ENCODE data around the gene ZBTB11. TPM values are rescaled to one million over a fixed set of nuclear protein-coding genes. Genes with fewer than 3 reads are reported as not detected.
"Not testable (repeated sequence)": the region's sequence is repeated elsewhere in the genome, so short reads cannot be mapped to it uniquely, and the experiment has no call there.

ZBTB11 gene, protein sequence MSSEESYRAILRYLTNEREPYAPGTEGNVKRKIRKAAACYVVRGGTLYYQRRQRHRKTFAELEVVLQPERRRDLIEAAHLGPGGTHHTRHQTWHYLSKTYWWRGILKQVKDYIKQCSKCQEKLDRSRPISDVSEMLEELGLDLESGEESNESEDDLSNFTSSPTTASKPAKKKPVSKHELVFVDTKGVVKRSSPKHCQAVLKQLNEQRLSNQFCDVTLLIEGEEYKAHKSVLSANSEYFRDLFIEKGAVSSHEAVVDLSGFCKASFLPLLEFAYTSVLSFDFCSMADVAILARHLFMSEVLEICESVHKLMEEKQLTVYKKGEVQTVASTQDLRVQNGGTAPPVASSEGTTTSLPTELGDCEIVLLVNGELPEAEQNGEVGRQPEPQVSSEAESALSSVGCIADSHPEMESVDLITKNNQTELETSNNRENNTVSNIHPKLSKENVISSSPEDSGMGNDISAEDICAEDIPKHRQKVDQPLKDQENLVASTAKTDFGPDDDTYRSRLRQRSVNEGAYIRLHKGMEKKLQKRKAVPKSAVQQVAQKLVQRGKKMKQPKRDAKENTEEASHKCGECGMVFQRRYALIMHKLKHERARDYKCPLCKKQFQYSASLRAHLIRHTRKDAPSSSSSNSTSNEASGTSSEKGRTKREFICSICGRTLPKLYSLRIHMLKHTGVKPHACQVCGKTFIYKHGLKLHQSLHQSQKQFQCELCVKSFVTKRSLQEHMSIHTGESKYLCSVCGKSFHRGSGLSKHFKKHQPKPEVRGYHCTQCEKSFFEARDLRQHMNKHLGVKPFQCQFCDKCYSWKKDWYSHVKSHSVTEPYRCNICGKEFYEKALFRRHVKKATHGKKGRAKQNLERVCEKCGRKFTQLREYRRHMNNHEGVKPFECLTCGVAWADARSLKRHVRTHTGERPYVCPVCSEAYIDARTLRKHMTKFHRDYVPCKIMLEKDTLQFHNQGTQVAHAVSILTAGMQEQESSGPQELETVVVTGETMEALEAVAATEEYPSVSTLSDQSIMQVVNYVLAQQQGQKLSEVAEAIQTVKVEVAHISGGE
- 13.8 TPM for polyA plus RNA-seq

DNA sequence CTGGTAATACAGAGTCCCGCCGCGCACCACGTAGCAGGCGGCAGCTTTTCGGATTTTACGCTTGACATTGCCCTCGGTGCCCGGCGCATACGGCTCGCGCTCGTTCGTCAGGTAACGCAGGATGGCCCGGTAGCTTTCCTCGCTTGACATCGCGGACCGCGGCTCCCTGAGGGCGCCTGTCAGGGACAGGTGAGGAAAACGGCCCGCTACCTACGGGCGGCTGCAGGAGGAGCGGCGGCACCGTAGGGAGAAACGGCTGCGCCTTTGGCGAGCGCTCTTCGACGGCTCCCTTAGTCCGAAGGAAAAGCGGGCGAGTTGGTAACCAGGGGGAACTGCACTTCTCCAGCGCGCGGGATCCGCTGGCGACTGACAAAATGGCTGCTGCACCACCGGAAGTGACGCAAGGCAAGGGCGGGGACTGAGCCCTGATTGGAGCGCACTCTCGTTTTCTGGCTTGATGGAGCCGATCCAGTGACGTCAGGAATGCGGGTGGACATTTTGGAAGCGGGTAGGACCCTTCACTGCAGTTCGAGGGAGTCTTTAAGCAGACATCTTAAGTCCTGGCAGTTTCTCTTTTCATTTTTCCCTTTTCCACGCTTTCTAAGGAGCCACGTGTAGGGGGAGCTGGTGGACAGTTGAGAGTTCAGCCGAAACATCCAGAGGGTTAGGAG lies at the start of gene ZBTB11:
TSS of gene ZBTB11 (minus strand) at position 368 of the 671 bp plus-strand sequence. CDS start at position 150, 218 bp downstream.
- H3K36me3 Mint-ChIP-seq = peaks cover 4% of the 10 kb centered on the region
- H3K27ac Mint-ChIP-seq = peak within 1 kb of the TSS; percentile 95 to 100 (median 98)
- H3K4me3 Mint-ChIP-seq = peak within 1 kb of the TSS; percentile 94 to 99 (median 96)
- peaks cover 2% of the 10 kb centered on the region for H3K27me3 Mint-ChIP-seq
- peaks cover 24 to 35% (median 33%) of the 10 kb centered on the region in 3 donors for H3K4me1 Mint-ChIP-seq
- H3K9me3 Mint-ChIP-seq = no peaks in the 10 kb centered on the region

DNA sequence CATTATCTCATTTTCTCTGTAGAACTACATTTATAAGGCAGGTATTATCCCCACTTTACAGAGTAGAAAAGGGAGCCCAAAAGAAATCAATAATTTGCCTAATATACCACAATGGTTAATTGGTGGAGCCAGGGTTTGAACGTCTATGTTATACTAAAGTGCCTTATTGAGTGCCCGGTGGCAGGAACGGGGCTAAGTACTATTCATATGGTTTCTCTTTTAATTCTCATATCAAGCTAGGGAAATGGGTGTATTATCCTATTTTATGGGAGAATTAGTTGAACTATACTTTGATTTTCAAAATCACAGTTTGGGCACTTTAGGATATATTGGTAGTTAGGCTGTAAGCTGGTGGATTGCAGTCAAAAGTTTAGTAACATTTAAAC lies 49.0 kb upstream of the ZBTB11 start:
- H3K4me1 Mint-ChIP-seq = peaks cover 27 to 33% (median 28%) of the 10 kb centered on the region in 3 donors

DNA sequence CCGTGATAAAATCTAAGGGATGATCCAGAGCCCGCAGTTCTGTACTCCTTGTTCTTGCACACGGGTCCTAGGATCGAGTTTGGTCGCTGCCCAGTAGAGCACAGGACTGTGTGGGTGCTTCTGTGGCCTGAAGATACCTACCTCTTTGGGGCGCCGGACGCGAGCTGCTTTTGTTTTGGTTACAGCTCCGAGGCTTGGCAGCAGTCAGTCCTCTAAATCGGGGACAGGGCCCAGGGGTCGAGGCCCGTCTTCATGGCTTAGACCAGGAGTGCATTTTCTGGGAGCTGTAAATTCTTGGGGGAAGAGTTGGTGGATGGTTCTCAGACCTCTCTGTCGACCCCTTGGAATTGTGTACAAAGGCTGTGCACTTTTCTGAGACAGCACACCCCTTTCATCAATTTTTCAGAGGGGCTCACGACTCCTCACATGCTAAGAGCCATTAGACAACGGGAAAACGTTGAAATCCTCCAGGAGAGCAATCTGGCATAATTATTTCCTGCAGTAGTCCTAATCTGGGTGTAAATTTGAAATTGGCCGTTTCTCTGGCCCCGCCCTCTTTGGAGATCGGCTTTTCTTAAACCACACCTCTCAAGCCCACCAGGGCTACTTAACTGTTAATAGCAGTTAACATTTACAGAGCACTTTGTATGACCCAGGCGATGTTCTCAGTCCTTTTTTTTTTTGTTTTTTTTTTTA lies 48.4 kb upstream of the ZBTB11 start:
- Mint-ChIP-seq H3K27me3 (no peaks in the 10 kb centered on the region), H3K36me3 (no peaks in the 10 kb centered on the region), H3K9me3 (no peaks in the 10 kb centered on the region), H3K4me3 (peak overlapping the region; percentile 95 to 100 (median 98)), H3K27ac (peak overlapping the region; percentile 91 to 98 (median 98)), H3K4me1 (peaks cover 28 to 36% (median 31%) of the 10 kb centered on the region in 3 donors)

More for the DNA sequence above, 49.0 kb upstream of the ZBTB11 start:
- Mint-ChIP-seq H3K27me3 (no peaks in the 10 kb centered on the region), H3K36me3 (peaks cover 3% of the 10 kb centered on the region), H3K4me3 (peak overlapping the region; percentile 95 to 100 (median 98)), H3K27ac (peak overlapping the region; percentile 91 to 98 (median 98)), H3K9me3 (no peaks in the 10 kb centered on the region)

DNA sequence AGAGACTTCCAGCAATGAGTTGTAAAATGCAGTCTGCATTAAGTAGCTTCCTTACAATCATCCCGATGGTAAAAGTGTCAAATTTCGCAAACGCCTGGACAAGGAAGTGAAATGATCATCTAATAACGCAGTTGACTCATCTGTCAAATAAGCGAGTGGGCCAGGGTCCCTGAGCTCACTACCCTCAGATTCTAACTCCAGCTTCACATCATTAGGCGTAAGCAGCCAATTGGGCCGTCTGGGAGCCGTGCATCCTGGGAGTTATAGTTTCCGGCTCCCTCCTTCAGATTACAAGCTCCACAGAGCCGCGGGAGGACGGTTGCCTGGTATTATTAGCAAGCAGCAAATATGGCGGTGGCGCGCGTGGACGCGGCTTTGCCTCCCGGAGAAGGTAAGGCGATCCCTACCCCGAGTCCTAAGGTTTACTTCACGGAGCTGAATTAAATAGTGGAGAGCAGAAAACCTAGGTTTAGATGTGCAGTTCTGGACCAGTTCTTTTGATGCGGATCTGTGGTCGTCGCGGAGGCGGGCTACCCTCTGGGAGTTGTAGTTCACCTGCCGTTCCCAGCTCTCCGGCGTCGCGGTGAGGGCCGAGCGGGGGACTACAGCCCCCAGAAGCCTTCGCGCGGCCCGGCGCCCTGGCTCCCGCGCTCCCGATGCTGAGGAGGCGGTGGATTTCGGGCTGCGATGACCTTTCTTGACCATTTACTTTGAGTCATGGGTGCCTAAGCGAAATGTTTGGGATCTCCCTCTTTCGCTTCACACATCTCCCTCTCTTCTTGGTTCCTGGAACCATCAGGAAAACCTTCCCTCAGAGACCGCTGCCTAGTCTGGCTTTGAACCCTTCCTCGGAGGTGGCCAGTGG lies 47.6 kb upstream of the ZBTB11 start, which contains the start of gene CEP97:
TSS of gene CEP97 (plus strand) at position 286 of the 865 bp plus-strand sequence. CDS start at position 349, 63 bp downstream.
- no peaks in the 10 kb centered on the region for H3K36me3 Mint-ChIP-seq
- H3K4me3 Mint-ChIP-seq = peak within 1 kb of the TSS; percentile 95 to 100 (median 98)
- H3K4me1 Mint-ChIP-seq = peaks cover 28 to 36% (median 31%) of the 10 kb centered on the region in 3 donors
- no peaks in the 10 kb centered on the region for H3K27me3 Mint-ChIP-seq
- H3K27ac Mint-ChIP-seq = peak within 1 kb of the TSS; percentile 91 to 98 (median 98)
- no peaks in the 10 kb centered on the region for H3K9me3 Mint-ChIP-seq

DNA sequence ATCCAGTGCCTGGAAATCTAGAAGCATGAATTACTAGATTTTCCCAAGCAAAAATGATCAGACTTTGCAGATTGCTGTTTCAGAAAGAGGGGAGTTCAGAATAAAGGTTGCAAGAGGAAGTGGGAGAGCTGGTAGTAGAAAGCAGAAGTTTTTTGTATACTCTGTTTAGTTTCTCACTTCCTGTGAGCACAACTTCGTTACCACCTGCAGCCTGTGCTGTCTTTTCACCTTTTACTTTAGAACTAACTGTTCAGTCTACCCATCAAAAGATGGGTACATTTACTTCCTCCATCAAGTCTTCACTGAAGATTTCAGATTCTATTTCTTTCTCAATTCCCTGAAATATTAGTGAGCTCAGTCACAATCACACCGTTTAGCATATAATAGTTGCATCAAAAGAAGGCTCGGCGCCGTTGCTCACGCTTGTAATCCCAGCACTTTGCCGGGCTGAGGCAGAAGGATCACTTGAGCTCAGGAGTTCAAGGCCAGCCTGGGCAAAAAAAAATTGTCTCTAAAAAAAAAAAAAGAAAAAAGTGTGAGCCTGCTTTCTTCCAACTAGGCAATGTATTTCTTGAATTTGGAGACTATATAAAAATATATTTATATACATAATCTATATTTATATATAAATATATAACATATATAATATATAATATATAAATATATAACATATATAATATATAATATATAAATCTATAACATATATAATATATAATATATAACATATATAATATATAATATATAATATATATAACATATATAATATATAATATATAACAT lies 45.7 kb upstream of the ZBTB11 start:
- H3K4me3 Mint-ChIP-seq = peak overlapping the region; percentile 34 to 91 (median 72)
- H3K9me3 Mint-ChIP-seq = no peaks in the 10 kb centered on the region
- peak overlapping the region; percentile 70 to 90 (median 83) for H3K27ac Mint-ChIP-seq
- H3K4me1 Mint-ChIP-seq = peaks cover 28 to 34% (median 31%) of the 10 kb centered on the region in 3 donors
- H3K36me3 Mint-ChIP-seq = peaks cover 1% of the 10 kb centered on the region
- H3K27me3 Mint-ChIP-seq = no peaks in the 10 kb centered on the region

DNA sequence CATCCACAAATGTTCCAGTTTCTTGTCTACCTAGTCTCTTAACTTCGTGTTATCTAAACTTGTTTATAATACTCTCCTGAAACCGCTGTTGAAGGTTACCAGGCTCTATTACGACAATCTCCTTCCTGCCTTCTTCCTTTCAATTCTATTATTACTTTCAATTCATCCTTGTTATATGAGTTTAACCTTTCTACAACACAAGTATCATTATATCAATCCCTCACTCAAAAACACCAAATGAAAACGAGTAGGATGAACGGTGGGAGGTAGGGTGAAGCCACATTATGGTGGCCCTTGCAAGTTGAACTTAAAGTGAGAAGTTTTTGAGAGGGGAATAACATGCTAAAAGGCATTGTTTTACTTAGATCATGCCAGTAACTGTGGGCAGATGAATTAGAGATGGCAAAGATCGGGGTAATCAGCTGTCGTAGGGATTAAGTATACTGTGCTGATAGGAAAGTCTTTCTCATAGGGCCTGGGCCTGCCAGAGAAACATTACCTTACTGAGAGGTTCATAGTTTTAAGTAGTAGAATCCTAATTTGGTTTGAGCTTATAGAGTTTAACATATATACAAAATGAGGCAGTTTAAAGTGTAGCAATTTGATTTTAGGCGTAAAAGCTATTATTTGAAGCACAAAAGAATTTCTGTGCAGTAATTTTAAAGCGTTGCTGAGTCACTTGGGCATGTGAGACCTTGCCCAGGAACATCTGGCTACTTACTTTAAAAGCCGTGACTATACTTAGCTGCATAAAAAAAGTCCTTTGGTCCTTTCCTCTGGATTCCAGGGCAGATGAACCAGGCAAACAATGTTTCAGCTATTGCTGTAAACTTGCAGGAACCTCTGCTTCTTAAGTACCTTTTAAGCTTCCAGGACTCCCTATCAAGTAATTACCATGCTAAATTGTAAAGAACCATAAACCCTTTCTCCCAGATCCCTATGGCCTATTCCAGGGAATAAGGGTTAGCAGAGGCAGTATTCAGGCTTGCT lies 44.2 kb upstream of the ZBTB11 start:
- Mint-ChIP-seq H3K27ac (peak overlapping the region; percentile 70 to 90 (median 83)), H3K27me3 (no peaks in the 10 kb centered on the region), H3K36me3 (peaks cover 1% of the 10 kb centered on the region), H3K9me3 (no peaks in the 10 kb centered on the region), H3K4me1 (peaks cover 23 to 30% (median 27%) of the 10 kb centered on the region in 3 donors), H3K4me3 (peak overlapping the region in 3 of 4 donors; percentile 28 to 79 (median 58))

DNA sequence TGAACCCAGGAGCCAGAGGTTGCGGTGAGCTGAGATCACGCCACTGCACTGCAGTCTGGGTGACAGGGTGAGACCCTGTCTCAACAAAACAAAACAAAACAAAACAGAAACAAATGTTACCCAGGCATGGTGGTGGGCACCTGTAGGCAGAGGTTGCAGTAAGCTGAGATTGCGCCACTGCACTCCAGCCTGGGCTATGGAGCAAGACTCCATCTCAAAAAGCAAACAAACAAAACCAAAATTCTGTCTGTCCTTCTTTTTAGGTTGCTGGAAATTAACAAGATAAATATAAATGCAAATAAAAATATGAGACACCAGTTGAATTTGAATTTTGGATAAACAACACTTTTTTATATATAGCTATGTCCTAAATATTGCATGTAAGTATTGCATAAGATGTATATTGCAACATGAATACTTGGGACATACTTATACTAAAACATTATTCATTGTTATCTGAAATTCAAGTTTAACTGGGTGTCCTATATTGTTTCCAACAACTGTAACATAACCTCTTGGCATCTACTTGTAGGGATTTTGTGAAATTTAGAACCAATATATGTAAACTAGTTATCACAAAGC lies 42.8 kb upstream of the ZBTB11 start:
- Mint-ChIP-seq H3K36me3 (peaks cover 1% of the 10 kb centered on the region), H3K4me3 (no peak overlapping the region), H3K27ac (peak overlapping the region in 1 of 3 donors; percentile 9), H3K9me3 (no peaks in the 10 kb centered on the region), H3K27me3 (no peaks in the 10 kb centered on the region), H3K4me1 (peaks cover 21 to 23% (median 23%) of the 10 kb centered on the region in 3 donors)

DNA sequence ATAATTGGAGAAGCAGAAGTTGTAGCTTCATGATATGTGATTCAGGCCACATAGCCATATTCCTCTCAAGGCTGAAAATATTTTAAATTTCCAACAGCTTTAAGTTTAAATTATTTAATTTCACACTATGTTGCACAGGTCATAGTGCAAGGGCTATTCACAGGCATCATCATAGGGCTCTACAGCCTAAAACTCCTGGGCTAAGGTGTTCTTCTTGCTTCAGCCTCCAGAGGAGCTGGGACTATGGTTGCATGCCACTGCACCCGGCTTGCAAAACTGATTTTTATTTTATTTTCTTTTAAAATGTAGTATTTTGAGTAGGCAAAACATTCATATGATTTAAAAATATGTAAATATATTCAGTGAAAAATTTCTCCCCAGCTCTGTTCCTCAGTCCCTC lies 41.5 kb upstream of the ZBTB11 start:
- Mint-ChIP-seq H3K4me1 (peaks cover 15 to 19% (median 16%) of the 10 kb centered on the region in 3 donors), H3K9me3 (no peaks in the 10 kb centered on the region), H3K36me3 (peaks cover 1% of the 10 kb centered on the region), H3K4me3 (no peak overlapping the region), H3K27me3 (no peaks in the 10 kb centered on the region), H3K27ac (no peak overlapping the region)

DNA sequence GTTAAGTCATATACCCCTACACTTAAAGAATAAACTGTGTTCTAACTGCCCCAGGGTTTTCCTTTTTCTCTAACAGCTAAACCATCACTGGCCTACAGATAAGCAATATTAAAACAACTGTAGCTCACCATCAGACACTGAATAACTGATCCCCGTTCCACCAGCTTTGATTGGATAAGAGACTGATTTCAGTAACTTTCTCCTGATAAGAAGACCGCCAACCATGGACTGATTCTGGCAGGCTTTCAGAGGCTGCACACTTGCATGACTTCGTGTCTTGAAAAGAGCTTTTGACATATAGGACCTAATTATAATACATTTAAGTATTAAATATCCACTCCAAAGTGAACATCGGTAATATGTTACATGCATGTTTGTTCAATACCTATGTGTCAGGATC lies 32.2 kb upstream of the ZBTB11 start:
- no peak overlapping the region for H3K4me3 Mint-ChIP-seq
- no peaks in the 10 kb centered on the region for H3K36me3 Mint-ChIP-seq
- H3K4me1 Mint-ChIP-seq = peaks cover 0 to 2% (median 0%) of the 10 kb centered on the region in 3 donors
- no peak overlapping the region for H3K27ac Mint-ChIP-seq
- no peaks in the 10 kb centered on the region for H3K27me3 Mint-ChIP-seq
- H3K9me3 Mint-ChIP-seq = no peaks in the 10 kb centered on the region

DNA sequence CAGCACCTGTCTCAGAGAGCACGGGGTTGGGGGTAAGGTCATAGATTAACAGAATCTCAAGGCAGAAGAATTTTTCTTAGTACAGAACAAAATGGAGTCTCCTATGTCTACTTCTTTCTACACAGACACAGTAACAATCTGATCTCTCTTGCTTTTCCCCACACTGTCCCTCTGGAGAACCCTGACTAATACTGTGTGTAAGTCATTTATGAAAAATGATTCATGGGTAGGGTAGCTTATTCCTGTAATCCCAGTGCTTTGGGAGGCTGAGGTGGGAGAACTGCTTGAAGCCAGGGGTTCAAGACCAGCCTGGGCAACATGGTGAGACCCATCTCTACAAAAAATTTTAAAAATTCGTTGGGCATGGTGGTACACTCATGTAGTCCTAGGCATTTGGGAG lies 27.7 kb upstream of the ZBTB11 start:
- peaks cover 8 to 17% (median 14%) of the 10 kb centered on the region in 3 donors for H3K4me1 Mint-ChIP-seq

DNA sequence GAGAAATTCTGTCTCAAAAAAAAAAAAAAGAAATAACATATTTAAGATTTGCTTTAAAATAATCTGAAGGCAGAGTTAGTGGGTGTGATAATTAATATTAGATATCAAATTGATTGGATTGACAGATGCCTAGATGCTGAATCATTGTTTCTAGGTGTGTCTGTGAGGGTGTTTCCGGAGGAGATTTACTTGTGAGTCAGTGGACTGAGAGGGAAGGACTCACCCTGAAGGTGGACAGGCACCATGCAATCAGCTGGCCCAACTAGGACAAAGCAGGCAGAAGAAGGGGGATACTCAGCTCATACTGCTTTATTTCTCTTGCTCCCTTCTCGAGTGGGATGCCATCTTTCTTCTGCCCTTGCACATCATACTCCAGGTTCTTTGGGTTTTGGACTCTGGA lies 26.2 kb upstream of the ZBTB11 start:
- no peaks in the 10 kb centered on the region for H3K36me3 Mint-ChIP-seq
- H3K4me1 Mint-ChIP-seq = peaks cover 8 to 17% (median 14%) of the 10 kb centered on the region in 3 donors
- H3K27ac Mint-ChIP-seq = peak overlapping the region in 1 of 3 donors; percentile 73
- no peaks in the 10 kb centered on the region for H3K27me3 Mint-ChIP-seq
- no peaks in the 10 kb centered on the region for H3K9me3 Mint-ChIP-seq
- no peak overlapping the region for H3K4me3 Mint-ChIP-seq

More for the DNA sequence above, 27.7 kb upstream of the ZBTB11 start:
- H3K4me3 Mint-ChIP-seq, H3K36me3 Mint-ChIP-seq, H3K27me3 Mint-ChIP-seq, H3K27ac Mint-ChIP-seq, H3K9me3 Mint-ChIP-seq: not testable (repeated sequence)

Data from IgD-negative memory B cell (primary cell).